DND-41 (cell line): Measurements from ENCODE around the gene MAPK8IP1.

Experiments
- ATAC-seq: fragments of 200-7000 bp; cut with Tn5 transposase; 3 replicates; pipeline ENCODE4 v1.9.1; 2021; ENCODE audit warnings: low read depth; ENCODE audit not compliant: insufficient read depth
- DNase-seq: peaks from one replicate; pipeline ENCODE4 v3.0.0-alpha.2; 2020
- H2AFZ ChIP-seq: 2 replicates; pipeline ENCODE4 v1.6.0; 2012; ENCODE audit warnings: low read depth, low read length
- H3K27ac ChIP-seq: 2 replicates; pipeline ENCODE4 v1.5.1; 2012; ENCODE audit warnings: low read length, inconsistent platforms
- H3K27me3 ChIP-seq: fragments of 200-600 bp; sonication (generic); 2 replicates; pipeline ENCODE4 v1.6.0; 2012; ENCODE audit warnings: low read length, mild to moderate bottlenecking, inconsistent platforms; ENCODE audit not compliant: insufficient read depth, poor library complexity
- H3K36me3 ChIP-seq: 2 replicates; pipeline ENCODE4 v1.5.1; 2012; ENCODE audit warnings: low read length, inconsistent platforms; ENCODE audit not compliant: insufficient read depth
- H3K4me1 ChIP-seq: 2 replicates; pipeline ENCODE4 v1.5.1; 2012; ENCODE audit warnings: mild to moderate bottlenecking, low read length; ENCODE audit not compliant: insufficient read depth
- H3K4me2 ChIP-seq: 2 replicates; pipeline ENCODE4 v1.6.0; 2012; ENCODE audit warnings: mild to moderate bottlenecking, moderate library complexity, low read length, inconsistent platforms; ENCODE audit not compliant: insufficient read depth
- H3K4me3 ChIP-seq, 2 experiments: fragments of 200-600 bp in 1 of 2; shearing (Covaris generic) in 1 of 2; 2 replicates each; pipeline ENCODE4 v1.5.1; 2012 to 2016; ENCODE audit warnings: inconsistent platforms in 2 of 2, low read length in 2 of 2, mild to moderate bottlenecking in 2 of 2, low read depth in 1 of 2, moderate library complexity in 1 of 2
- H3K79me2 ChIP-seq: 2 replicates; pipeline ENCODE4 v1.6.0; 2012; ENCODE audit warnings: low read length, inconsistent platforms; ENCODE audit not compliant: insufficient read depth
- H3K9ac ChIP-seq: 2 replicates; pipeline ENCODE4 v1.6.0; 2012; ENCODE audit warnings: low read depth, mild to moderate bottlenecking, inconsistent platforms, low read length, moderate library complexity
- H3K9me3 ChIP-seq: 2 replicates; pipeline ENCODE4 v1.5.1; 2012; ENCODE audit warnings: low read length, moderate library complexity, mild to moderate bottlenecking, inconsistent platforms; ENCODE audit not compliant: insufficient read depth, severe bottlenecking
- H4K20me1 ChIP-seq: 2 replicates; pipeline ENCODE4 v1.6.0; 2012; ENCODE audit warnings: low read length; ENCODE audit not compliant: insufficient read depth
- EZH2 ChIP-seq: IDR thresholded peaks from 3 replicates; pipeline ENCODE4 v1.6.1; 2012; ENCODE audit warnings: borderline replicate concordance, low read depth, mild to moderate bottlenecking, moderate library complexity, low read length, inconsistent platforms; ENCODE audit not compliant: severe bottlenecking
- TF ChIP-seq, protein P1 (sequence below): IDR thresholded peaks from 2 replicates; pipeline ENCODE4 v1.5.1; 2012; ENCODE audit warnings: borderline replicate concordance, low read length, moderate library complexity, mild to moderate bottlenecking; ENCODE audit not compliant: poor library complexity, severe bottlenecking; ENCODE audit errors: extremely low read depth

Gene MAPK8IP1

DNA sequence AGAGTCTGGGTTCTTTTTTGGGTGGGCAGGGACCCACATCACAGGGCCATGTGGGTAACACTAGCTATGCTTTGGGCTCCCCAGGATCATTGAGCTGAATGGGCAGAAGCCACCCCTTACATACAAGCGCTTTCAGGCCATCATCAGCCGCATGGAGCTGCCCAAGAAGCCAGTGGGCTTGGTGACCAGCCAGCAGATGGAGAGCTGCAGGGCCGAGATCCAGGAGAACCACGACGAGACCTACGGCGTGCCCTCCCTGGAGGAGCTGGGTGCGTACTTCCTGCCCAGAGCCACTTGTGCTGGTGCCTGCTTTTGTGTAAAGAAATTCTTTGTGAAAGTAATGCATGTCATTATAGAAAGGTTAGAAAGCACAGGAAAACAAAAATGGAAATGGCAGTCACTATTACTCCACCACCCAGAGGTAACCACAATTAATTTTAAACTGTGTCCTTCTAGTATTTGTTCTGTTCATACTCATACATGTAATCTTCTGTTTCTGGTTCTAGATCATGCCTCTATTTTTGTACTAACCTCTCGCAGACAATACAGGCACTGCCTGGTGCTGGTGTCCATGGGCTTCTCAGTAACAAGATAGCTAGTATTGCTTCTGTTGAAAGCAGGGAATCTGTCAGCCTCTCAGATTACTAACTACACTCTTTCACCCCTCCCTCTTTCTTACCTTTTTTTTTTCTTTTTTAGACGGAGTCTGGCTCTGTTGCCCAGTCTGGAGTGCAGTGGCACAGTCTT lies 24.5 kb upstream of the MAPK8IP1 start:
- Histone ChIP-seq H3K4me2 (no peak overlapping the region), H3K27me3 (no peaks in the 10 kb centered on the region), H3K9ac (no peak overlapping the region), H3K27ac (no peak overlapping the region), H3K4me1 (no peaks in the 10 kb centered on the region), H3K4me3 (no peak overlapping the region), H4K20me1 (no peaks in the 10 kb centered on the region), H3K36me3 (peaks cover 81% of the 10 kb centered on the region), H2AFZ (no peak overlapping the region), H3K79me2 (no peaks in the 10 kb centered on the region), H3K9me3 (no peaks in the 10 kb centered on the region)
- no peak for ATAC-seq
- DNase-seq = no peak
- TF ChIP-seq, protein P1, sequence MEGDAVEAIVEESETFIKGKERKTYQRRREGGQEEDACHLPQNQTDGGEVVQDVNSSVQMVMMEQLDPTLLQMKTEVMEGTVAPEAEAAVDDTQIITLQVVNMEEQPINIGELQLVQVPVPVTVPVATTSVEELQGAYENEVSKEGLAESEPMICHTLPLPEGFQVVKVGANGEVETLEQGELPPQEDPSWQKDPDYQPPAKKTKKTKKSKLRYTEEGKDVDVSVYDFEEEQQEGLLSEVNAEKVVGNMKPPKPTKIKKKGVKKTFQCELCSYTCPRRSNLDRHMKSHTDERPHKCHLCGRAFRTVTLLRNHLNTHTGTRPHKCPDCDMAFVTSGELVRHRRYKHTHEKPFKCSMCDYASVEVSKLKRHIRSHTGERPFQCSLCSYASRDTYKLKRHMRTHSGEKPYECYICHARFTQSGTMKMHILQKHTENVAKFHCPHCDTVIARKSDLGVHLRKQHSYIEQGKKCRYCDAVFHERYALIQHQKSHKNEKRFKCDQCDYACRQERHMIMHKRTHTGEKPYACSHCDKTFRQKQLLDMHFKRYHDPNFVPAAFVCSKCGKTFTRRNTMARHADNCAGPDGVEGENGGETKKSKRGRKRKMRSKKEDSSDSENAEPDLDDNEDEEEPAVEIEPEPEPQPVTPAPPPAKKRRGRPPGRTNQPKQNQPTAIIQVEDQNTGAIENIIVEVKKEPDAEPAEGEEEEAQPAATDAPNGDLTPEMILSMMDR = no peak
- TF ChIP-seq EZH2 = no peak

DNA sequence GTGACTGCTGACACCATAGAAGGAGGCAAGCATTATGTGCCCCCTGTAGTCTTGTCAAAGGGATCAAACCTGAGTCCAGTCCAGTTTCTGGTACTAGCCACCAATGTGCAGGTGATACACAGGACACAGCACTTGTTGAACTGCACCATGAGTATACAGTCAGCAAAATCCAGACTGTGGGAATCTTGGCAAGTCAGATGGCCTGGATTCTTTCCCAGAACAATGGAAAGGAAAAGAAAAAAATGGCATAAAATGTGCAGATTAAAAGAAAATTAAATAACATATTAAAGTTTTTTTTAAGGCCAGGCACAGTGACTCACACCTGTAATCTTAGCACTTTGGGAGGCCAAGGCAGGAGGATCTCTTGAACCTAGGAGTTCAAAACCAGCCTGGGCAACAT lies 21.4 kb upstream of the MAPK8IP1 start:
- Histone ChIP-seq H3K4me1 (no peaks in the 10 kb centered on the region), H3K79me2 (no peaks in the 10 kb centered on the region), H3K4me3 (no peak overlapping the region), H3K27ac (no peak overlapping the region), H2AFZ (no peak overlapping the region), H4K20me1 (no peaks in the 10 kb centered on the region), H3K9me3 (no peaks in the 10 kb centered on the region), H3K36me3 (peaks cover 82% of the 10 kb centered on the region), H3K27me3 (no peaks in the 10 kb centered on the region), H3K4me2 (no peak overlapping the region), H3K9ac (no peak overlapping the region)
- TF ChIP-seq, protein P1 = no peak
- no peak for TF ChIP-seq EZH2
- DNase-seq (no peak), ATAC-seq (no peak)

DNA sequence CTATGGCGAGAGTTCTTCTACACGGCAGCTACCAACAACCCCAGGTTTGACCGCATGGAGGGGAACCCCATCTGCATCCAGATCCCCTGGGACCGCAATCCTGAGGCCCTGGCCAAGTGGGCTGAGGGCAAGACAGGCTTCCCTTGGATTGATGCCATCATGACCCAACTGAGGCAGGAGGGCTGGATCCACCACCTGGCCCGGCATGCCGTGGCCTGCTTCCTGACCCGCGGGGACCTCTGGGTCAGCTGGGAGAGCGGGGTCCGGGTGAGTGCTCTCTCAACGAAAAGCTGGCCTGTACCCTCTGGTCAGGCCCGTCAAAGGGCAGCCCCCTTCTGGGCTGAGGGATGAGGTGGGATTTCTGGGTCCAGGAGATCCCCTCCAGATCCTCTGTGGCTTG lies 15.9 kb upstream of the MAPK8IP1 start:
- Histone ChIP-seq H4K20me1 (peaks cover 8% of the 10 kb centered on the region; the same call in 1 of the 2 replicates), H3K4me1 (no peaks in the 10 kb centered on the region), H3K9me3 (no peaks in the 10 kb centered on the region), H3K9ac (no peak overlapping the region), H3K36me3 (peaks cover 76% of the 10 kb centered on the region), H3K4me2 (no peak overlapping the region), H3K4me3 (no peak overlapping the region), H3K27ac (no peak overlapping the region), H3K79me2 (no peaks in the 10 kb centered on the region), H3K27me3 (no peaks in the 10 kb centered on the region), H2AFZ (no peak overlapping the region)
- no peak for DNase-seq
- TF ChIP-seq, protein P1 = no peak
- no peak for TF ChIP-seq EZH2
- no peak for ATAC-seq

DNA sequence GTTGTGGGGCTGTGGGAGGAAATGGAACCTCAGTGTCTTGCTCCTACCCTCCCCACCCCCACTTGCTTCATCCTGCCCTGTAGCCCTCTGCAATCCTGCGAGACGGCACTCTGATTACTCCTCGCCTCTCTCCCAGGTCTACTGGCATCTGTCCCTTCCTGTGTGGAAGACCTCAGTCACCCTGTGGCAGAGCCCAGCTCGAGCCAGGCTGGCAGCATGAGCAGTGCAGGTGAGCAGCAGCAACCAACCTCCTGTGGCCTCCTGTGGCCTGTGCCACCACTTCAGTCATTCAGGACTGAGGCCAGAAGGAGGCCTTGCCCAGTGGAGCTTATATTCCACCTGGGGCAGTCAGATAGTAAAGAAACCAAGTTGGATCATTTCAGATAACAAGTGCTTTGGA lies 14.7 kb upstream of the MAPK8IP1 start:
- Histone ChIP-seq H3K79me2 (no peaks in the 10 kb centered on the region), H3K9me3 (no peaks in the 10 kb centered on the region), H3K9ac (no peak overlapping the region), H3K4me3 (no peak overlapping the region), H3K4me2 (no peak overlapping the region), H3K4me1 (no peaks in the 10 kb centered on the region), H3K36me3 (peaks cover 72% of the 10 kb centered on the region), H3K27me3 (no peaks in the 10 kb centered on the region), H4K20me1 (peaks cover 8% of the 10 kb centered on the region; the same call in 1 of the 2 replicates), H3K27ac (no peak overlapping the region), H2AFZ (no peak overlapping the region)
- DNase-seq (no peak), ATAC-seq (no peak)
- no peak for TF ChIP-seq EZH2
- TF ChIP-seq, protein P1 = no peak
